HG02610 (cell line): Measurements from ENCODE around the gene ARSB.
"Not testable (repeated sequence)": the region's sequence is repeated elsewhere in the genome, so short reads cannot be mapped to it uniquely, and the experiment has no call there.

ENCODE experiments used
- ATAC-seq: cut with Tn5 transposase; IDR thresholded peaks from one replicate; pipeline ENCODE4 v1.9.1; 2021; ENCODE audit warnings: mild to moderate bottlenecking, moderate library complexity; ENCODE audit not compliant: unreplicated experiment

Gene ARSB

DNA sequence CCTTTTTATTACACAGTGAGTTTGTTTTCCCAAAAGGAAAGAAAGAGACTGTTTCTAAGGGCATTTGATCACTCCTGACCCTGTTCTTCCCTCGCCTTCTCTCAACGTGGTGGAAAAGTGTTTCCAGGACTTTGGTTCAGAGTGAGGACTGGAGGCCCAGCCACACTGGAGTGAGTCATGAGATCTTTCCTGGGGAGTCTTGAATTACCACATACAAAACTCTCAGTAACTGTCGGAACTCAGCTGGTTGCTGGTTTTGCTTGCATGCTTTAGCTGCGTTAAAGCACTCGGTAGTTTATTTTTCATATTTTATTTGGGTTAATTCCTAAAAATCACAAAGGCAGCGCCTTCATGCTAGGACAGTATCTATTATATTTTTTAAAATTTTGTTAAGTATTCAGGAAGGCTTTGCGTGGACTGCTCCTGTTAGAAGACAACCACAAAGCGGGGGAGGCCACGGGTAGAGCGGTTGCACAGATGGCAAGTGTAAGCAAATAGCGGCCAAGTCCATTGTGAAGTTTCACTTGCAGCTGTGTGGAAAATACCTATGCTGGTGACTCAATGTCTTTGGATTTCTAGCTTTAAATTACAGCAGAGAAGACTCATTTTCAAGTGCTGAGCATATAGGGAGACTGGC lies 77.7 kb downstream of the ARSB start:
- peak; percentile 50 for ATAC-seq

DNA sequence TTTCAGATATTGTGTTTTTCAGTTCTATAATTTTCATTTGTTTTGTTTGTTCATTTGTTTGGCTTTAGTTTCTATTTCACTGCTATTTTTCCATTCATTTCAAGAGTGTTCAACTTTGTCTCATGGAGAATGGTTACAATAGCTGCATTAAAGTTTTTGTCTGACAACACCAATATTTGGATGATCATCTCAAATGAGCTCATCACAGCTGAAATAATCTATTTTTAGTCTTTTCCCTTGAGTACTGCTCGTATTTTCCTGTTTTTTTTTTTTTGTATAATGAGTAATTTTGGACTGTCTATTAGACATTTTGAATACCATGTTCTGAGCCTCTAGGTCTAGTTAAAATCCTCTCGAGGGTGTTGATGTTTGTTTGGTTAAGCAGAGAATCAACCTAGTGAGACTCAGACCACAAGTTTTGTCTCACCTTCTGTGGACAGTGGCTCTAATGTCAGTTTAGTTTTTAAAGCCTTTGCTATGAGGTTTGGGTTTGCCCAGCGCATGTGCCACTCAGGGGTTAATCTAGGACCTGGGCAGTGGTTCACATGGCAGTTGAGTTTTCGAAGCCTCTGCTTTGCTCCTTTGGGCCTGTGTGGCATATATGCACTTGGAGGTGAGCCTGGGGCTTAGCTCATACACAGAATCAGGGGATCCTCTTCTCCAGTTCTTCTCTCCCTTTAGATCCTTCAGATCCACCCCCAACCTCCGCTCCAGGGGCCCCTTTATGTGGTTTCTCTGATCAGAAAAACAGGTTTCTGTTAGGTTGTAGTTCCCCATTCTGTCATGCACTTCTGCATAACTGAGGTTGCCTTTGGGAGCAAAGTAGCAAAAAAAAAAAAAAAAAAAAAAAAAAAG lies 79.8 kb downstream of the ARSB start:
- peak; percentile 55 for ATAC-seq

DNA sequence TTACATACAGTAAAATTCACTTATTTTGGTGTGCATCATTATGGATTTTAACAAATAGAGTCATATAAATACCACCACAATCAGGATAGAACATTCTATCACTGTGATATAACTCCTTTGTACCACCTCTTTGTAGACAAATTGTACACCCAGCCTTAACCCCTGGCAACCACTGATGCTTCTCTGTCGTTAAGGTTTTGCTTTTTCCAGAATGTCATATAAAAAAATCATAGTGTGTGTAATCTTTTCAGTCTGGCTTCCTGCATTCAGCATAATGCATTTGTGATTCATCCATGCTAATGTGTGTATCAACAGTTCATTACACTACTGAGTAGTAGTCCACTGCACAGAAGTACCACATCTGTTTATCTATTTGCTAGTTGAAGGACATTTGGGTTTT lies 81.2 kb downstream of the ARSB start:
- no peak for ATAC-seq

DNA sequence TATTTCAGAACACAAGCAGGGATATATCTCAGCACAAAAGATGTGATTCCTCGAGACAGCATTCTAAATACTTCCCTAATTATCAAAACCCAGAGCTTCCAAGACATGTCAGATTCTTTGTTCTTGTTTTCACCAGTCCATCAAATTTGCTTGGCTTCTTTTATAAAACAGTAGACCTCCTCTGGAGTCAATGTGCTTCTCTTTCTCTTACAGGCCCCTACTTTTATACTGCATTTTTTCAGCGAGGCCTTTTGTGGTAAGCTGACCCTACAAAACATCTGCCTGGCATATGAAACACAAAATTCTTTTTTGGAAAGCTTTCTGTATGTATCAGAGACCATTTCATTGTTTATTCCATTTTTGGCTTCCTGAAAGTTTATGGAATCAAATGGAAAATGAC lies 81.8 kb downstream of the ARSB start:
- ATAC-seq, result no peak

DNA sequence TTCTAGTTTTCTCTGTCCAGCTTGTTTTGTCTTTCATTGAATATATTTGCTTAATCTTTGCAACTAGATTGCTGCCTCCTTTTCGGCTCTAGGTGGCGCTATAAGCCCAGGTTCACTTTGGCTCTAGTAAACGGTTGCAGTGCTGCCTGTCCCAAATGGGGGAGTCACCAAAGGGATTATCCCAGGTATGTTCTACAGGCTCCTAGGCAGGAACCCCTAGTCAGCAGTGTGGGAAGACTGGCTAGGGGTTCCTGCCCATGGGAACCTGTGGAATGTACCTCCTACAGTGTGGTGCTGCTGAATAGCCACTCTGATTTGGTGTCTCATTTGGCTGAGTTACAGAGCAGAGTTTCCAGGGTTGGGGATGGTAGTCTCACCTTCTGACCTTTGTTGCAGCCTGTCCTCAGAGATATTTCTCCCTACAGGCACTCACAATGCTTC lies 85.2 kb downstream of the ARSB start:
- ATAC-seq, result no peak

DNA sequence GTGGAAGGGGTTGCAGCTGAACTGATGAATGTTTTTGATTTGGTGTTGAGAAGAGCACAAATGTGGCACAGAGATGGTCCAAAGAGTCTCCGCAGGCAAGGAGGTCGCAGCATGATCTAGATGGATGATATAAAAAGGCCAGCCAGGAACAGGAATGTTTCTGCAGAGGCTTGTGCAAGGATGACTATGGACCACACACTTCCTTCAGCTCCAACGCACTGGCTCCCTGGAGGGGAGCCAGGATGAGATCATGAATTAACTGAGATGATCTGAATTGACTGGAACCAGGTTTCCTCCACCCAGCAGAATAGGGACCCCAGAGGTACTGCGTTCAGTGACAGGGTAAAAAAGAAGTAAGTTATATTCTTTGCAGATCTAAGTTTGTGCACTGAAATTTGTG lies 89.0 kb downstream of the ARSB start:
- no peak for ATAC-seq

DNA sequence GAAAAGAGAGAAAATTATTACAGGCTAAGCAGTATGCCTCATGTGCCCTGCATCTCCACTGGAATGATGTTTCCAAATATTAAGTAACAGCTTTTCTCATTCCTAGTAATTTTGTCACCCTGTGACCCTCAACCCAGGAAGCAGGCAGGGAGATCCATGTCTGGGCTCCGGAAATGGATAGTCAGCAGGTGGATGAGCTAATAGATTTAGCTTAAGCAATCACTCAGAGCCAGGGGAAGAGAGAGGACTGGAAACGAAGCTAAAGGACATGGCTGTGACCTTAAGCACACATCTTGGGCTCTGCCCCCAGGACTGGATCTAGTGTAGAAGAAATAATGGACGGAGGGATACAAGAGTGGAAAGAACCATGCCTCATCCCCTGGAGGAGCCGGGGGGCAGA lies 89.5 kb downstream of the ARSB start:
- ATAC-seq, result no peak

DNA sequence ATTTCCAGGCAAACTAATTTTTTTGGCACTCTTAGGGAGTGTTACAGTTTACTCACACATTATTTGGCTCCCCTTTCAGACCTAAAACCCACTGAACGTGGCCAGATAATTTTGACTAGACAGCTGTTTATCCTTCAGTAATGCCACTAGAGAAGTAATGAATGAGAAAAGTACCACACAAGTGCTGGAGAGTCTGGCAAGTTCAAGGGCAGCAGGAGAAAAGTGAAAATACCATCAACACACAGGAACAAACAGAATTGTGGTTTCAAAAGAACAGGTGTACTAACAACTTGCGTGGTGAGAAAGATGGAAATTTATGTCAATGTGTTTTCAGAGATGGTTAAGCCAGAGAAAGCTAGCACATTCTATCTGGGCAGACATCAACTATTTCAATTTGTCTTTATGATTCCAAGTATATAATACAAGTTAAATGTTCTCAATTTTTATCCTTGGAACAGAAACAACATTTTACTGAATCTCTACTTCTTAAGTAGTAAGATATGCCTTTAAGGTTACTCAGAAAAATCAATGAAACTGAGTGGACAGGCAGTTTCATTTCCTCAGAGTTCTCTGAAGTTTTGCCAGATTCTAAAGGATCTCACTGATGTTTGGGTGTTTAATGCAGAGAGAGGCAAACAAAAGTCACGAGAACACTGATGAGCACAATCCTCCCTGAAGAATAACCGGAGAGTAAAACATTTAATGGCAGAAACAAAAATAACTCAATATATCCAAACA lies 91.0 kb downstream of the ARSB start:
- ATAC-seq, result peak; percentile 44

DNA sequence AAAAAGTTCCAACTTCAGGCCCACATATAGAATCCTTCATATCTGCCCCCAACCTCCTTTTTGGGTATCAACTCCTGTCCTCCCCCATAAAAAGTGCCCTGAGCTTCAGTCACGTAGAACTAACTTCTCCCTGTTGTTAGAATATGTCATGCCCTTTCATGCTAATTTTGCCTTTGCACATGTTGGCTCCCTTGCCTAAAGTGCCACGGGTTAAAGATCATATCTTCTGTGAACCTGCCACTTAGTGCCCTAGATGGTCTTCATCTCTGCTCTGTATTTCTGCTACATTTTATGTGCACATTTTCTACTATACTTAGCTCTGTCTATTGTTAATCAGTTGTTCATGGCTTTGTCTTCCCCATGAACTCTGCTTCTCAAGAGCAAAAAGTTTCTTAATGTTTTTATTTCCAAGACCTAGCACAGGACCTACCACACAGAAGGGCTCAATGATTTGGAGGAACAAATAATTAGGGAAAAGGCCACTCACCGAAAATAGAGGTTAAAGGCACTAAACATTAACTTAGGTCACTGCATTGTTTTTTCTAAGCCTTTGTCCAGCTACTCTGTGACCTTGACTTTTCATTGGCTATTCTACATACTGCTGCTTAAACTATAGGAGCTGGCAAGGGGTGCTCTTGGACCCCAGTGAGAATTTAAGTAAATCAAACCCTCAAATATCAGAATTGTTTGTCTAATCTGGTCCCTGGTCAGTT lies 94.3 kb downstream of the ARSB start:
- no peak for ATAC-seq

DNA sequence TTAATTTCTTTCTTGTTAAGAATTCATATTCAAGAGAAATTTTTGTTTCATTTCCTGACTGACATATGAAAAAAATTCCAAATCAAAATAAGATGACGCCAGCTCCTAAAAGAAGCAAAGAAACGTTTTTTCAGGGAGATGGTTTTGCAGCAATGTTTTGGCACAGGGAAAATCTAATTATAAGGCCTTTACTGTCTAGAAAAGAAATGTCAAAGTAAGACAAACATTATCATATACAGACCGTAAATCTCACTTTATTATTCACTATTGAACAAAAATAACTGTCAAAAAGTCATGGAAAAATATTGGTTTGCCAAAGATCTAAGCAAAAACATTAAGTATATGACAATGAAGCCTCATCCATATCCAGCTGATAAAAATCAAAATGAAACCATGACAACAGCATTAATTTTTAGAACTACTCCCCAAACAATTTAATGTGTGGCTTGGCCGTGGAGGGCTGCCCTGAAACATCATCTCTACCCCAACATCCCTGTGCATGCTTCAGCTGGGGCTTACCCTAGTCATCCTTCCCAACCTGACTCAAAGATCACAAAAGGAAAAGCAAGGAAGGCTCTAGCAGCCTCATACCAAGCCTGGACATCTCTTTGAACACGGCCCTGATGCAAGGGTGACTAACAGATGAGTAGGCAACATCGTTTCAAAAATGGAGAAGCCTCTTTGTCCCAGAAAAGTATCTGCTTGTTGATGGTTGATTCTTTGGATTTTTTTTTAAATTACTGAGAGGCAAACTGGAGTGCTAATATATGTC lies 95.6 kb downstream of the ARSB start:
- ATAC-seq, result no peak

DNA sequence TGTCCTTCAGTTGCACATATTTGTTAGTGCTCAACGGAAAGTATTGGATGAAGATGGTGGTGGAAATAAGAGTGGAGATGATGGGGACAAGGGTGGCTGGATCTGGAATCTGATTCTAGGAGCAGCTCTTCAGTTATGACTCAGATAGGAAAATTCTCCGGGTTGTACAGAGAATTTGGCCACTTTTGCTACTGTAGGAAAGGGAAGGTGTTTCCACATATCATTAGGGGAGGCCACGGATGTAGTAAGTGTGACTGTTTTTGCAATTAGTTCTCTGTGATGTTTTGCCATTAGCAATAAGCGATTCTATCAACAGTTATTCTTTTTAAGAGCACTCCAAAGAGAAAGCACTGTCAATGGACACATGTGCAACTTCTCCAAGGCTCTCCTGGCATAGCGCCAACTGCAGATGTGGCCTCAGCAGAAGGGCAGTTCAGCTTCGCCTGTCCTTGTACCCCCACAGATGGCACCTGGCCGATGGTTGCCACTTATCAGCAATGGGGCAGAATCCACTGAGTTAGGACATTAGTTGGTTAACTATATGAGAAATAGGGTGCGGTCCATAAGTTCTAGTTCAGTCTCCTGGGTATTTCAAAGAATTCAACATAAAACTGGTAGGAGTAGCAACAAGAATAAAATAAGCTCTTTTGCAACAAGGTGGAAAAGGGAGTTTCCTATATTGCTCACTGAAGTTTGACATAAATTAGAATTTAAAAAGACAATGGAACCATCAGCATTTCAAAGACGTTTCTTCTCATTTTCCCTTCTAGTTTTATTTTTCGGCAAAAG lies 96.3 kb downstream of the ARSB start:
- ATAC-seq, result no peak

DNA sequence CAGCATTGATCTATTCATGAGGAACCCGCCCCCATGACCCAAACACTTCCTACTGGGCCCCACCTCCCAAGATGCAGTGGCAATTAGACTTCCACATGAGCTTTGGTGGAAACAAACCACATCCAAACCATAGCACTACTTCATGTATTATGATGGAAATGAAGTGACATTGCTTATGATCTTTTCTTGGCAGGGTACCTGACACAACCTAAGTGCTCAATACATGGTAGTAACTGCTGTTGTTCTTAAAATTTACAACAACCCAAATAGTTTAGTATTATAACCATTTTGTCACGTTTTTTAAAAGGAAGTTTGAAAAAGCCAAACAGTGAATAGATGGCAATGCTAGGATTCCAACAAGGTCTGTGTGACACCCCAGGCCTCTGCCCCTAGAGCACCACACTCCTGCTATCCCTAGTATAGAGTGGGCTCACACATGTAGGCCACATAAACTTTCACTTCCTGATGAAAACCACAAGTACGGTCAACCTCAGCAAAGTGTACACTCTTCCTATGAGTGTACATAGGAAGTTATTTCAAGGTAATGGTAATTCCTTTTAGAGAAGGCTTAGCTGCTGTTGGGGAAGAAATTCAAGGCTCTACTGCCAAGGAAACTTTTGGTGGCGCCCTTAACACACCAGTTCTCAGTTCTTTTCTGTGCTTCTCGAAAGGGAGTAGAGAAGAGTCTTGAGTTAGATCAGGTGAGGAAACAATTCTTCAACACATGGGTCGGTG lies 97.6 kb downstream of the ARSB start:
- ATAC-seq, result peak; percentile 98

DNA sequence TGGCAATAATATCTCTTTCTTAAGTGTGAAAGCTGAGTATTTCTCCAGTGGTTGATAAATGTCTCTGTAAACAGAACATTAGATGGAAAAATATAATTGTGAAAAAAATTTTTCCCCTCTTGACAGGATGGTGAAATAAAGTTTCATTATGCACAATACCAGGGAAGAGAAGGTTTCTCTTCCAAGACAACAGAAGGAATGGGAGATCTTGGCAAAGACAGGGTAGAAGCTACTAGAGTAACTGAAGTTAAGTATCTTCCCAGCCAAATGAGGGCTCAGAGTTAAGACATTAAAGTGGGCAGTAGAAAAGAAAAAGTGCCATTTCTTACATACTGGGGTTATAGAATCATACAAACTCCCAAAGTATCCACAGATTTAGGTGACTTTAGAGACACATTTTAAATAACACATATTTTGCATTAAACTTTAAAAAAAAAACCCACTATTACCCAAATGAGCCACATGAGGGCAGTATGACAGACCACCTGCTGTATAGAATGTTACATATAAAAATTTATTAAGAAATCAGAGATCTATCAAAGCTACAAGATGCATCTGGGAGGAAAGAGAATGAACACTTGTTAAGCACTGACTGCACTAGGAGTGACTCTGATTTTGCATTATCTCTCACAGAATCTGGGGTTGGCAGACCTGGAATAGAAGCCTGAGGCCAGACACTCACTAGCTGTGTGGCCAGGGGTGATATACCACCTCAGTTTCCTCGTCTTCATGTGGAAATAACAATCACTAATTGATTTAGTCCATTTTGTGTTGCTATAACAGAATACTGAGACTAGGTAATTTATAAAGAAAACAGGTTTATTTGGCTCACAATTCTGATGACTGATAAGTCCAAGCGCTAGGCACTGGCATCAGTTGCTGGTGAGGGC lies 98.5 kb downstream of the ARSB start:
- ATAC-seq, result no peak

DNA sequence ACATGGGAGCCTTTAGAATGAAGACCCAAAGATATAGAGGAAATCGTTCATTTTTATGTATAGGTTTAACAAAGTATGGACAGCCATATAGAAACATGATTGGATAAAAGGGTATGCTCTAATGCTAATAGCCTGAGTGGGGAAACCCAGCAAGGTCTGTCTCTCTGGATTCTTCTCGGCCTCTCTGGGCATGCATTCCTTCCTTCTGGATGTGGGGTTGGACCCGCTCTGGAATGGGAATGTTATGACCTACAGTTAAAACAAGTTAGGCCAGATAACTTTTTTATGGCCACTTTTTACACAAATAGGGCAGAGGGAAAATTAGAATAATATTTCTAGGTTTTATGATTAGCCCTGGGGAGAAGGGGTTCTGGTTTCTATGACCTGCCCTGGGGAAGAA lies 103.2 kb downstream of the ARSB start:
- no peak for ATAC-seq

DNA sequence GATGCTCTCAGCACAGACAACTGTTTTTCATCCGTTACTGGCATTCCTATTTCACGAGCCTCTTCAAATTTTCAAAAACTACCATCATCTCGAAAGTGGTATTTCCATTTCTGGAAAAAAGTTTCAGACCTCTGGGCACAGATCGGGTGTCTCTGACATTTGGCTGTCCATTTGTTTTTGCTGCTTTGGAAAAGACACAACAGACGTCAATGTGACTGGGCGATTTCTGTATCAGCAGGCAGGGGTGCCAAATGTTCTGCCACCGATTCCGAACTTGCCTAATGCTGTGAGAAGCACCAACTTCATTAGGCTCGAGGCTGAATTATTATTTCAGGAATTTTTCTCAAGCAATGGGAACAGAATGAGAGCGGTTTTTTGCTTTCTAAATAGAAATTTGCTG lies 105.6 kb downstream of the ARSB start:
- ATAC-seq, result no peak

DNA sequence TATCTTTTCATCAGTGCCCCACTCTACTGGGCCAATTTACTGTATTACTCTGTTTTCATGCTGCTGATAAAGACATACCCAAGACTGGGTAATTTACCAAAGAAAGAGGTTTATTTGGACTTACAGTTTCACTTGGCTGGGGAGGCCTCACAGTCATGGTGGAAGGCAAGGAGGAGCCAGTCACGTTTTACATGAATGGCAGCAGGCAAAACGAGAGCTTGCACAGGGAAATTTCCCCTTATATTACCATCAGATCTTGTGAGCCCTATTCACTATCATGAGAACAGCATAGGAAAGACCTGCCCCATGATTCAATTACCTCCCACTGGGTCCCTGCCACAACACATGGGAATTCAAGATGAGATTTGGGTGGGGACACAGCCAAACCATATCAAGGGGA lies 119.0 kb downstream of the ARSB start:
- not testable (repeated sequence) for ATAC-seq

DNA sequence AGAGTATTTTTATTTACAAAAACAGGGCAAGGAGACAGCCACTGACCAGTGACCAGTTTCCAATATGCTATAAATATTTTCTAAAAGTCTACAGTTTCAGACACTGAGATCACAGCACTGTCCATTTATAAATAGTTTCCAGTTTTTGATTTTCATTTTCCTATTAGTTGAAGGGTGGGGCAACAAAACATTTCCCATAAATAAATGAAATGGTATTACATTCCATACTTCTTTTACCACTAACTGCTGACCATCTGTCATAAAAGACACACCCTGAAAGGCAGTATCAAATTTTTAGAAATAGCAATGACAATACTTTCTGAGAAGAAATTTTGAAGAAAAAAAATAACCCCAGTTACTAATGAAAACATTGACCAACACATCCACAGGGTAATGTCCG lies 126.7 kb downstream of the ARSB start:
- ATAC-seq, result no peak

DNA sequence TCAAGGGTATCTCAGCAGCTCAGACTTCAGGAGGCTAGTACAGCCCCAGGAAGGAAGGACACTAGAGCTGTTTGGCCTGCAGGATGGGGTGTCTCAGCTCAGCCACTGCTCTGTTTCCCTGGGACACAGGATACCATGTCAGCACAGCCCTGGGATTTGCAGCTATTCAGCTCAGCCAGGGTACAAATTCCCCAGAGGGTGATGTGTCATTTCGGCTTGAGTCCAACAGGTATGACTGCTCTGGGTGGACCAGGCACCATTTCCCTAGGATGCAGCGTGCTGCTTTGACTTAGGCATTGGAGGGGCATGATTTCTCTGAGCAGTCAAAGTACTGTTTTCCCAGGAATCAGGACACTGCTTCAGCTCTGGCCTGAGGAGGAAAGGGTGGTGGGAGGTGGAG lies 130.1 kb downstream of the ARSB start:
- ATAC-seq, result no peak
